ENCODE measurements around the gene SRBD1.
"Not testable (repeated sequence)": the region's sequence is repeated elsewhere in the genome, so short reads cannot be mapped to it uniquely, and the experiment has no call there.

The SRBD1 gene

GRCh38 chr2:45457211-45457945 lies 153.7 kb downstream of the SRBD1 start:
- DNase-seq, result no peak

DNA sequence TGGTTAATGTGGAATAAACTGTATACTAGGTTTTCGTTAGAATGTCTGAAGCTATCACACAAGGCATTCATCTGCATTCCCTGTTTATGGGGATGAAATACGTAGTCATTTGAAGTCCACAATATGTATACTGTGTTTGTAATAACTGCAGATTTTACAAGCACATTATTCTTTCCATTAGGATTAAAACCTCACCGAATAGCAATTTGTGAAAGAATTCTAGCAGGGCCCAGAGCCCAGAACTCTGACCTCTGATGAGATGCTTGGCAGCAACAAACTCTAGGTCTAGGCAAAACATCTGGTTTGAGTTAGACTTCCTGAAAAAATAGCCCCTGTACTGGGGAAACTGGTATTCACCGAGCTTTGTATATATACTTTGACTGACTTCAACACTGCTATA lies 158.2 kb downstream of the SRBD1 start:
- DNase-seq, result no peak

- no peak for DNase-seq
Observed at GRCh38 chr2:45450634-45451033, 160.4 kb downstream of the SRBD1 start.

DNA sequence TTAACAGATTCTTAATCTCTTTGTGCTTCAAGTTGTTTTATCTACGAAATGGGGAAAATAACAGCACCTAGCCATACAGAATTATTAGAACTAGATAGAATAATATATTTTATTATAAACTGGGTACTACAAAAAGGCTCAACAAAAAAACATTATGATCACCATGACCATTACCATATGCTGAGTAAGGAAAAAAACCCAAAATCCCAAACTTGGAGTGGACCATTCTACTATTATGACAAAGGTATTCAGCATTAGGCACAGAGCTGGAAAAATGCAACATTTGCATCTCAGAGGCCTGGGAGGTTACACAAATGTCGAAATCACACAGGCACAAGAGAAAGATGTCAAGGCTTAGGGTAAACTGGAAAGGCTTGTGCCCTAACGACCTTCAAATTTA lies 162.8 kb downstream of the SRBD1 start:
- DNase-seq, result no peak

- DNase-seq, result no peak
Observed at GRCh38 chr2:45446016-45446415, 165.1 kb downstream of the SRBD1 start.

DNA sequence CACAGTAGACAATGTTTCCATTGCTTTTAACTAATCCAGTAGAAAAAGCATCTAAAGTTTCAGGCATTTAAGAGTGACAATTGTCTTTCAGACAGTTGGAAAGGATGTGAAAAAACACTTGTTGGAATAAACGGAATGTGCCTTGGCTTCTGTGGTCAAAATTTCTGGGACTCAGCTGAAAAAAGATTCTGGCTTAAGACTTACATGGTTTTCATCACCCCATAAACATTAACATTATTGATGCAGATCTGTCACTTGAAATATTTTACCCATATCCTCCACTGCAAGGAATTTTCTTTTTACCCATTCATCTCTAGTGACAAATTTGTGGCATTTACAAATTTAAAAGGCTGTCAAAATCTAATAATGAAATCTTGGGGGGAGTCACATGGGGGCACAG lies 166.0 kb downstream of the SRBD1 start:
- no peak for DNase-seq

- DNase-seq, result no peak
Observed at GRCh38 chr2:45443012-45443411, 168.1 kb downstream of the SRBD1 start.

DNA sequence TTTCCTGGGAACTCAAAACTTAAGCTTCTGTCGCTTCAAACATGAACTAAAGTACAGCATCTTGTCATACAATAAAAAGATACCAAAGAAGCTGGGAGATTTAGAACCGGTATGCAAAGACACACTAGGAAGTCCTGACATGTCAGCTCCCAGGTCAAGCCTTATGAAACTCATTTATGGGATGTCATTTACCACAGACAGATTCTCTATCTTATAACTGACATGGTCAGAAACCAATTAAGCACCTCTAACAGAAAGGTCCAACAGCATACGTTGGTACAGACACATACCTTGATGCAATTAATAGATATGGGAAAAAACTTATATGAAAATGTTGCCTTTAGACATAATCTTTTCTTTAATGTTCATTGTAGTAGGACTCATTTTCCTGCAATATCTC lies 169.0 kb downstream of the SRBD1 start:
- DNase-seq, result no peak

- DNase-seq, result no peak
Observed at GRCh38 chr2:45441571-45441970, 169.5 kb downstream of the SRBD1 start.

DNA sequence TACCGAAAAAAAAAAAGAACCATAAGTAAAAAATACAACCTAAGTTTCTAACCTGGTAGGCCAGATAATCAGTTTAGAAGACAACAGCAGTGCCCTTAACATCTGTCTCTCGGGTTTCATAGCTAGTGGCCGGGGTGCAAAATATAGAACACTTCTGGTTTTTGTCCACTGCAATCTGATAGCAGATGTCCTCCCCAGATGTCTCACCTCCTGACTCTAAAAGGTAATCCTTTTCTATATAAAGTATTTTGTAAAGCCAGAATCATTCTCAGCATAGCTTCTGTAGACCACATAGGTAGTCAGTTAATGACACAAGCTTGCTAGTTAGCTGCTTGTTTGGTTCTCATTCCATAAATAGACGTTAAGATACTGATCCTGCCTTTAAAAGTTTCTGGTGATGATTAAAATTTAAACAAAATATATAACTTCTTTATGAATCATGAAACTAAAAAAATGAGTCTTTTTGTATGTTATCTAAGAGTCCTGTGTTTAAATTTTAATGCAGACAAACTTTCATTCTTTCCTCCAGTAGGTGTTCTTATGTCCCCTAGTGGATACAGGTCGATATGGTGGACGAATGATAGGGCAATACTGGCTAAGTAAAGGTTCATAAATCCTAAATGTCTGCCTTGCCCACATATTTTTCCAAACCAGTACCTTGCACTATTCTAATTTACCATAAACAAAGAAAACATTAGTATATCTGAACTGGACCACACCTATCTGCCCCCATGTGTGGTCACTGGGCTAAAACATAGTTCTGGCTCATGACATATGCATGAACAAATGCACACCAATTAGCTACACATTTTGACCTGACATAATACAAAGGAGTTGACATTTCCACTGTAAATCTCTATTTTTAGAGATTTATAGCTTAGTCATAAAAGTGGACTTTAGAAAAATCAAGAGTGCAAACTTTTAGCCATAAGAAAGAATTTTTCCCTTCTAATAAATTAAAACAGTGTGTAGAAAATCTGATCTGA lies 171.0 kb downstream of the SRBD1 start:
- no peak for DNase-seq

- DNase-seq, result no peak
Observed at GRCh38 chr2:45438872-45439665, 172.0 kb downstream of the SRBD1 start.

- no peak for DNase-seq
Observed at GRCh38 chr2:45436456-45436855, 174.6 kb downstream of the SRBD1 start.

DNA sequence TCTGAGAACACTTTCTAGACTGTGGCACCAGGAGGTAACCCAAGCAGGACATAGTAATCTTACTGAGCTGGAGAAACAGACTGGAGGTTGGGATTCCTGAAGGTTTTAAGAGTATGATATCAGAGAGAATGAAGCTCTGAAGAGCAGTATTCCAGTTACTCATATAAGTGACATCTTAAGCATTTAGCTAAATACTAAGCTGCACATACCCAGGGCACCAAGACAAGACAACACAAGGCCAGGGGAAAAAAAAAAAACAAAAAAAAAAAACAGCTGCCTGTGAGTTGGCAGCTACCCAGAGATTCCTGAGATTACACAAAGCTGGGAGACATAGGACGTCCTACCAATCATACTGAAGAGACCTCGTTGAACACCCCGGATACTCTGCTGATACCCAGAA lies 175.8 kb downstream of the SRBD1 start:
- no peak for DNase-seq

GRCh38 chr2:45433363-45433762 lies 177.7 kb downstream of the SRBD1 start:
- DNase-seq, result no peak

DNA sequence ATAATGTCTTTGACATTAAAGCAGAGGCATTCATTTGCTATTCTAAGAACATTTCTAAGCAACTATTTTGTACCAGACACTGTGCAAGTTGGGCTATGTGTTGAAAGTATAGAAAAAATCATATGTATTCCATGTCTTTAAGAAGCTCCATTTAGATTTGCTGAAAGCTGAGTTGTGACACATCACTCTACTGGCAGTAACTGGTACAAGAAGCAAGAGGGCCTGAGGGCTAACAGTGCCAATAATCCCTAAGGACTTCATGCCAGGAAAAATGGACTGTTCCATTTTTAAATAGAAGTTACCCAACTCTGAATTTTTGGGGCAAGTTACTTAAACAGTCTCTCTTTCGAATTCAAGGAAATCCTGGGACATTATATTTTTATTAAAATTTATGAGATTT lies 178.7 kb downstream of the SRBD1 start:
- no peak for DNase-seq

- DNase-seq, result not testable (repeated sequence)
Observed at GRCh38 chr2:45426025-45426424, 185.0 kb downstream of the SRBD1 start.

- DNase-seq, result no peak
Observed at GRCh38 chr2:45422921-45423320, 188.1 kb downstream of the SRBD1 start.

DNA sequence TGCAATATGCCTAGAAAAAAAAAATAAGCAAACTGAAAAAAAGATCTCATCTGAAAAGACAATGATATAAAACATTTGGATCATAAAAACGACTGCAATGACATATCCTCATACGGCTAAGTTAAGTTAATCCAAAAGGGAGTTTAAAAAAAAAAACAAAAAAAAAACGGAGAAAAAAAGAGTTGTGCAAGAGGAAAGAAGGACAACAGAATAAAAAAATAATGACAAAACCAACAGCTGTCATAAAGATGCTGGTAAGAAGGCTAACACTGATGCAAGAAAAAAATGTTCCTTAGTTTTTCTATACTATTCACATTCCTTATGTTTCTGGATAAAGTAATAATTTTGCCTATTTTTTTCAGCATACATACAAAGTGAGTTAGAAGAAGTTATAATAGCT lies 192.5 kb downstream of the SRBD1 start:
- no peak for DNase-seq

DNA sequence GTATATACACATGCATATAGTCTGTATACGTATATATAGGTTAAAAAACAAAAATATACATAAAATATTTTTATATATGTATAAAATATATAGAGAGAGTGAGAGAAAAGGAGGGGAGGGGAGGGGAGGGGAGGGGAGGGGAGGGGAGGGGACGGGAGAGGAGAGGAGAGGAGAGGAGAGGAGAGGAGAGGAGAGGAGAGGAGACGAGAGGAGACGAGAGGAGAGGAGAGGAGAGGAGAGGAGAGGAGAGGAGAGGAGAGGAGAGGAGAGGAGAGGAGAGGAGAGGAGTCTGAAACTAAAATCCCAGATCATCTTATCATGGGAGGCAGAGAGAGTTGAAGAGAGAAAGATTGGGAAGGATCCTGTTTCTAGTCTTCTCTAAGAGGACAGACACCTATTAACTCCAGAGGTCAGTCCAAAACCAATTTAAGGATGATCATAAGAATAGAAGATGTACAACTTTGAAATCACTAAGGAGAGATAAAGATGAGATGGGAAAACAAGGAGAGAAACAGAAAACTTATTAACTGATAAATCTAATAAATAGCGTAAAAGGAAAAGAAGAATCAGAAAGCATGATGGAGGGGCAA lies 195.4 kb downstream of the SRBD1 start:
- DNase-seq, result no peak

DNA sequence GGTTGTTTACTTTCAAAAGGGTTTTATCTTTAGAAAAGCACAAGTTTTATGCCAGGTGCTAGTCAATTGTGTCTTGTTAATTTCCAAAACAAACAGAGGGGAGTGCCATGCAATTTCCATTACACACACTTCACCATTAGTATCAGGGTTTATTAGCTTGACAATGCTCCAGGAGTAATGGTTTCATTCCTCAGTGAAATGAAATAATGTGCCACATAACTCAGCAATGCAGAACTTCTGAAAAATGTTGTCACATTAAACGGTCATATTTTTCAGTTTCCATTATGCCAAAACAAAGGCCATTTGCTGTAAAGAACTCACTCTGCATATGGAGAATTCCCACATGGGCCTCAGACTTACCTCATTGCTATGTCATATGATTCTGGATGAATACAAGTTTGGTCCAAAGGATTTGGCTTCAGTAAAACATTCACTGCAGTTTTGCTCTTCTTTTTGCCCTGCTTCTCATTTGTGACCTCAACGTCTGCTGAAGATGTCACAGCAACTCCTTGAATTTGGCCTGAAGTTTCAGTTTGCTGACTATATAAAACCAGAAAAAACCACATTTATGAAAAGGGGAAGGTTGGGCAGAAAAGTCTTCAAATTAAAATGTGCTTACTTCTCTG lies 198.2 kb downstream of the SRBD1 start:
- DNase-seq, result no peak

- DNase-seq, result no peak
Observed at GRCh38 chr2:45409677-45410076, 201.4 kb downstream of the SRBD1 start.

- DNase-seq, result no peak
Observed at GRCh38 chr2:45406621-45407020, 204.4 kb downstream of the SRBD1 start.

Measured in DMS 273 treated with DMSO at 0.1 percent for 48 hours (cell line).